K562 (cell line): ENCODE measurements around the gene TRIM45.

Source experiments
- ATF7 ChIP-seq: fragments of 450-650 bp; IDR thresholded peaks from 2 replicates; pipeline ENCODE4 v1.7.1; 2014; ENCODE audit warnings: mild to moderate bottlenecking, moderate library complexity
- BHLHE40 ChIP-seq: IDR thresholded peaks from 2 replicates; pipeline ENCODE4 v1.6.1; 2011; ENCODE audit warnings: low read length, improper control_type of control experiment
- CREB1 ChIP-seq, 2 experiments: sonication (generic) in 1 of 2; formaldehyde crosslinking in 1 of 2; IDR thresholded peaks; 2 replicates each; pipeline versions ENCODE4 v1.6.1 to v1.8.0; 2012 to 2022; ENCODE audit warnings: inconsistent platforms in 1 of 2, mild to moderate bottlenecking in 1 of 2, missing genetic modification reagents in 1 of 2, moderate library complexity in 1 of 2
- POLR2AphosphoS2 ChIP-seq: IDR thresholded peaks from 2 replicates; pipeline ENCODE4 v1.6.1; 2012; ENCODE audit warnings: low read length, improper control_type of control experiment
- POLR2AphosphoS5 ChIP-seq: IDR thresholded peaks from 2 replicates; pipeline ENCODE4 v1.6.1; 2011; ENCODE audit warnings: mild to moderate bottlenecking, low read depth, low read length, moderate library complexity; ENCODE audit not compliant: control insufficient read depth, insufficient read depth
- RAD21 ChIP-seq, 2 experiments: fragments of 250-450 bp in 1 of 2; fragments of 450-650 bp in 1 of 2; sonication (Bioruptor Pico) in 1 of 2; formaldehyde crosslinking in 1 of 2; IDR thresholded peaks in 1 of 2; conservative IDR thresholded peaks in 1 of 2; 2 replicates each; pipeline versions ENCODE4 v1.4.0 to v1.8.0; 2020 to 2022; ENCODE audit warnings: mild to moderate bottlenecking in 2 of 2, moderate library complexity in 1 of 2
- SETDB1 ChIP-seq: IDR thresholded peaks from one replicate; pipeline ENCODE4 v1.6.1; 2012; ENCODE audit warnings: low read length, control low read depth, inconsistent platforms
- SIN3A ChIP-seq, 2 experiments: fragments of 150-350 bp in 1 of 2; IDR thresholded peaks; 2 replicates each; pipeline ENCODE4 v1.6.1; 2011 to 2016; ENCODE audit warnings: borderline replicate concordance in 2 of 2, low read depth in 2 of 2, low read length in 2 of 2, mild to moderate bottlenecking in 2 of 2, moderate library complexity in 2 of 2; ENCODE audit not compliant: control insufficient read depth in 1 of 2
- TAF1 ChIP-seq: IDR thresholded peaks from 2 replicates; pipeline ENCODE4 v1.6.1; 2011; ENCODE audit warnings: mild to moderate bottlenecking, low read length, moderate library complexity; ENCODE audit not compliant: insufficient read depth, control insufficient read depth, severe bottlenecking; ENCODE audit errors: extremely low read depth
- TEAD4 ChIP-seq, 2 experiments: sonication (generic) in 1 of 2; formaldehyde crosslinking in 1 of 2; IDR thresholded peaks; 2 replicates each; pipeline versions ENCODE4 v1.6.1 to v1.8.0; 2012 to 2022; ENCODE audit warnings: borderline replicate concordance in 1 of 2, inconsistent platforms in 1 of 2, low read length in 1 of 2, mild to moderate bottlenecking in 1 of 2, missing genetic modification reagents in 1 of 2
- TFAP4 ChIP-seq: sonication (generic); formaldehyde crosslinking; IDR thresholded peaks from 2 replicates; pipeline ENCODE4 v1.8.0; 2022; ENCODE audit warnings: missing genetic modification reagents, mild to moderate bottlenecking, moderate library complexity, borderline replicate concordance
- USF2 ChIP-seq: sonication (generic); formaldehyde crosslinking; IDR thresholded peaks from 2 replicates; pipeline ENCODE4 v1.5.0; 2020; ENCODE audit warnings: missing genetic modification reagents
- ZNF24 ChIP-seq: fragments of 450-650 bp; IDR thresholded peaks from 2 replicates; pipeline ENCODE4 v1.6.1; 2016

- TF ChIP-seq SIN3A (IDR thresholded peaks at IDR 0.05; ENCODE audit: borderline replicate concordance in 2 of 2, control insufficient read depth in 1 of 2, low read depth in 2 of 2, low read length in 2 of 2) (no peak), ZNF24 (no peak), TEAD4 (IDR thresholded peaks at IDR 0.05; ENCODE audit: low read length) (no peak), TEAD4 (CRISPR knock-in tag; IDR thresholded peaks at IDR 0.05; ENCODE audit: borderline replicate concordance) (no peak), POLR2AphosphoS2 (no peak), USF2 (CRISPR knock-in tag) (no peak), TAF1 (no peak), CREB1 (IDR thresholded peaks at IDR 0.05) (no peak), CREB1 (CRISPR knock-in tag; IDR thresholded peaks at IDR 0.05) (no peak), BHLHE40 (no peak), ATF7 (no peak), SETDB1 (no peak), TFAP4 (no peak), RAD21 (CRISPR knock-in tag; conservative IDR thresholded peaks at IDR 0.05 in 1 of 2, IDR thresholded peaks at IDR 0.05 in 1 of 2) (no peak), POLR2AphosphoS5 (no peak)
Observed at GRCh38 chr1:117164209-117164608, 42.7 kb upstream of the TRIM45 start.
